ENCODE results near the gene LINC00237.

DNA sequence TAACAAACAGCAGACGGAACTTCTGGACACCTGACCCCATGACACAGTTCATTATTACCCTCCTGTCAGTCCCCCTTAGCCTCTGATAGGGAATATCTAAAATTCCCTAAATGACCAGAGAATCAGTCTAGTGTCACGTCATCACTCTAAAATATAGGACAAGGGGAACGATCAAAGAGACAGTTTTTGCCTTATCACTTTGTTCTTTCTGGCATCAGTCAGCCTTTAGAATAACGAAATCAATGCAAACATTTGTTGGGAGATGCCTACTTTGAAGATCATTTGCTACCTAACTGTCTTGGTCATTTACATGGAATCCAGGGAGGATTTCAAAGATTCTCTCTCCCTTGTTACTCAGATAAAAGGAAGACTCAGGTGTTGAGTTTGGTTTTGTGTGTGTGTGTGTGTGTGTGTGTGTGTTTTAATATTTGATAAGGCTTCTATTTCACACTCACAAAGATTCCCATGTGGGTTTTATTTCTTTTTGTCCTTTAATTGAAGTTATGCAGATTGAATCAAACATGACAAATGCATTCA, 28.3 kb downstream of the LINC00237 start:
- TF ChIP-seq, protein P1, sequence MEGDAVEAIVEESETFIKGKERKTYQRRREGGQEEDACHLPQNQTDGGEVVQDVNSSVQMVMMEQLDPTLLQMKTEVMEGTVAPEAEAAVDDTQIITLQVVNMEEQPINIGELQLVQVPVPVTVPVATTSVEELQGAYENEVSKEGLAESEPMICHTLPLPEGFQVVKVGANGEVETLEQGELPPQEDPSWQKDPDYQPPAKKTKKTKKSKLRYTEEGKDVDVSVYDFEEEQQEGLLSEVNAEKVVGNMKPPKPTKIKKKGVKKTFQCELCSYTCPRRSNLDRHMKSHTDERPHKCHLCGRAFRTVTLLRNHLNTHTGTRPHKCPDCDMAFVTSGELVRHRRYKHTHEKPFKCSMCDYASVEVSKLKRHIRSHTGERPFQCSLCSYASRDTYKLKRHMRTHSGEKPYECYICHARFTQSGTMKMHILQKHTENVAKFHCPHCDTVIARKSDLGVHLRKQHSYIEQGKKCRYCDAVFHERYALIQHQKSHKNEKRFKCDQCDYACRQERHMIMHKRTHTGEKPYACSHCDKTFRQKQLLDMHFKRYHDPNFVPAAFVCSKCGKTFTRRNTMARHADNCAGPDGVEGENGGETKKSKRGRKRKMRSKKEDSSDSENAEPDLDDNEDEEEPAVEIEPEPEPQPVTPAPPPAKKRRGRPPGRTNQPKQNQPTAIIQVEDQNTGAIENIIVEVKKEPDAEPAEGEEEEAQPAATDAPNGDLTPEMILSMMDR (IDR thresholded peaks at IDR 0.05), result no peak
- no peak for TF ChIP-seq POLR2A (IDR thresholded peaks at IDR 0.05)
